ENCODE measurements around the gene PURA. TPM values are rescaled to one million over a fixed set of nuclear protein-coding genes. Genes with fewer than 3 reads are reported as not detected.
A peak's percentile ranks its signal among the peaks of the same experiment; 100 is the strongest.

Gene PURA
- total RNA-seq, 1 experiment from 2014 or later, result 3.6 TPM

GRCh38 chr5:140146523-140146842 is 32.6 kb downstream of the PURA start:
- Histone ChIP-seq H2AFZ (ENCODE audit: low read length) (no peak overlapping the region), H2BK5ac (ENCODE audit: insufficient read length, low read length) (no peak overlapping the region), H3K27ac (ENCODE audit: insufficient read length, low read depth, low read length) (no peak overlapping the region), H3K9me3 (ENCODE audit: control insufficient read depth, low read depth, low read length) (no peaks in the 10 kb centered on the region), H3K14ac (ENCODE audit: insufficient read depth, low read length) (no peak overlapping the region; the same call in 1 of the 2 replicates), H3K56ac (ENCODE audit: insufficient read length, low read depth, low read length) (no peak overlapping the region), H3K79me2 (ENCODE audit: insufficient read depth, low read length) (no peaks in the 10 kb centered on the region), H3K23ac (ENCODE audit: insufficient read length, low read depth, low read length) (no peak overlapping the region), H3K4me2 (ENCODE audit: insufficient read depth, insufficient read length, low read length) (peak overlapping the region; percentile 65), H3K9ac (ENCODE audit: extremely low read depth, insufficient read length, low read length) (no peak overlapping the region), H3K23me2 (ENCODE audit: insufficient read length, low read depth, low read length, poor library complexity, severe bottlenecking) (peaks cover 8% of the 10 kb centered on the region), H2BK12ac (ENCODE audit: insufficient read length, low read depth, low read length) (no peak overlapping the region), H4K91ac (ENCODE audit: insufficient read length, low read depth, low read length) (no peak overlapping the region), H3K27me3 (ENCODE audit: insufficient read depth, low read length) (peaks cover 27% of the 10 kb centered on the region), H4K8ac (replicated peaks; ENCODE audit: insufficient read length, low read depth, low read length) (no peak overlapping the region), H3T11ph (ENCODE audit: low read length) (no peak overlapping the region), H3K79me1 (ENCODE audit: insufficient read depth, low read depth, low read length, poor library complexity, severe bottlenecking) (no peaks in the 10 kb centered on the region), H3K18ac (ENCODE audit: insufficient read length, low read depth, low read length) (no peak overlapping the region), H4K5ac (ENCODE audit: insufficient read length, low read depth, low read length) (no peak overlapping the region), H2BK20ac (ENCODE audit: low read depth, low read length, poor library complexity, severe bottlenecking) (no peak overlapping the region), H4K20me1 (ENCODE audit: control insufficient read depth, insufficient read depth, insufficient read length) (no peaks in the 10 kb centered on the region), H2BK15ac (ENCODE audit: low read depth, low read length) (no peak overlapping the region), H2AK5ac (ENCODE audit: insufficient read length, low read length) (no peak overlapping the region), H3K4ac (ENCODE audit: low read depth, low read length) (no peak overlapping the region), H2BK120ac (ENCODE audit: low read depth, low read length, poor library complexity, severe bottlenecking) (no peak overlapping the region), H3K4me1 (ENCODE audit: insufficient read depth, low read length) (no peaks in the 10 kb centered on the region)
- WGBS (ENCODE audit: extremely low coverage, insufficient read length, low lambda C conversion rate), result no CpG with 5 or more reads among the region's 14 CpGs
- peaks cover 53% of the 10 kb centered on the region for H3K27me3 Mint-ChIP-seq (ENCODE audit: low read depth)
- TF ChIP-seq CTCF (conservative IDR thresholded peaks at IDR 0.05), result no peak
- peaks cover 18 to 20% of the 10 kb centered on the region in 2 experiments for H3K4me1 Mint-ChIP-seq
- H3K4me3 Mint-ChIP-seq, result peak overlapping the region; percentile 59 to 80
- no peak overlapping the region for H3K27ac Mint-ChIP-seq
- H3K36me3 Mint-ChIP-seq (ENCODE audit: insufficient read depth in 1 of 3, low read depth in 3 of 3), result no peaks in the 10 kb centered on the region
- DNase-seq, result no peak
- no peaks in the 10 kb centered on the region; a peak in 1 of 5 replicates for H3K9me3 Mint-ChIP-seq
